Measurements from ENCODE around the gene SFSWAP. TPM values are rescaled to one million over a fixed set of nuclear protein-coding genes. Genes with fewer than 3 reads are reported as not detected.

Gene SFSWAP
- total and polyA plus RNA-seq, 2 of the 13 experiments (the other 11 are each of a cell fraction or from before 2014, with no cell fraction given), result 17.1 to 27.7 TPM

DNA sequence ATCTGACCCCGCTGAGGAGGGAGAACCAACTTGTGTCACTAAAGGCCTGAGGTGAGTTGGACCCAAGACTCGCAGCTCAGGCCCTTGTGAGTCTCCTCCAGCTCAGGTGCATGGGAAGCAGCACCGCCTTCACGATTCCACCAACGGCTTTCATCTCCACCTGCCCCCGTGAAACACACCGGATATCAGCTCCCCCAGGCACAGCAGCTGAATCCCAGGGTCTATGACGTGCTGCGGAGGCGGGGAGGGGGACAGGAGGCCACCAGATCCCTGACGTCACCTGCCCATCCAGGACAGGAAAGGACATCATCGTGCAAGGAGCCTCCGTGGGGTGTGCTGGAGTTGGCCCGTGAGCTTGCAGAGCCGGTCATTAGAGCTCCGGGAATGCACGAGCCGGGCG is 18.5 kb upstream of the SFSWAP start:
- Histone ChIP-seq H3K9ac (ENCODE audit: insufficient read depth, low read depth, low read length) (no peak overlapping the region), H3K4me1 (ENCODE audit: insufficient read depth, low read length) (no peaks in the 10 kb centered on the region), H3K4me2 (ENCODE audit: low read depth, low read length) (no peak overlapping the region), H3K4me3 (replicated peaks in 1 of 3; ENCODE audit: insufficient read depth in 1 of 3, low read depth in 2 of 3, low read length in 3 of 3) (no peak overlapping the region), H3K27me3 (ENCODE audit: control insufficient read depth in 1 of 2, insufficient read depth in 2 of 2, low read length in 2 of 2) (peaks cover 2 to 46% of the 10 kb centered on the region in 2 experiments; a peak in 2 of 5 replicates), H4K20me1 (ENCODE audit: insufficient read depth, low read length) (no peaks in the 10 kb centered on the region), H2AFZ (ENCODE audit: low read length) (no peak overlapping the region), H3K79me2 (ENCODE audit: insufficient read depth, low read length) (no peaks in the 10 kb centered on the region), H3K27ac (ENCODE audit: extremely low read length, insufficient read depth, low read length) (no peak overlapping the region), H3K9me3 (ENCODE audit: low read length) (no peaks in the 10 kb centered on the region), H3K36me3 (replicated peaks in 1 of 2; ENCODE audit: control insufficient read depth in 1 of 2, insufficient read depth in 2 of 2, low read length in 2 of 2) (no peaks in the 10 kb centered on the region)
- TF ChIP-seq ZNF691 (CRISPR knock-in tag; IDR thresholded peaks at IDR 0.05; ENCODE audit: borderline replicate concordance, low read depth) (no peak), ZFP82 (CRISPR knock-in tag; IDR thresholded peaks at IDR 0.05; ENCODE audit: borderline replicate concordance) (no peak), CREB1 (IDR thresholded peaks at IDR 0.05) (peak; percentile 63), CREB1 (CRISPR knock-in tag; IDR thresholded peaks at IDR 0.05) (no peak), ZNF256 (CRISPR knock-in tag; conservative IDR thresholded peaks at IDR 0.05) (no peak), MTF2 (CRISPR knock-in tag; IDR thresholded peaks at IDR 0.05; ENCODE audit: borderline replicate concordance) (no peak), ZNF552 (CRISPR knock-in tag; IDR thresholded peaks at IDR 0.05; ENCODE audit: borderline replicate concordance) (no peak), SIX4 (CRISPR knock-in tag; IDR thresholded peaks at IDR 0.05) (no peak)
- in situ Hi-C loops (cut with HindIII; ENCODE audit: extremely low pct_ligation_motif_present, low pct_unique_long_range_greater_than_20kb) (no loop called here), intact Hi-C loops (cut with micrococcal nuclease; ENCODE audit: unreplicated experiment) (no loop called here)
- FAIRE-seq (no peak), DNase-seq (ENCODE audit: low spot score) (no peak), ATAC-seq (no peak)
- ChIA-PET POLR2A (no interaction called here), CTCF (ENCODE audit: low intra/inter-chr PET ratio, low total read pairs) (no interaction called here)
- WGBS (ENCODE audit: low lambda C conversion rate), result 14% methylated on average over 9 of the region's 19 CpGs
- BruUV-seq (replicated peaks), result no TSS peak

GRCh38 chr12:131693149-131693548 is 17.7 kb upstream of the SFSWAP start:
- Histone ChIP-seq H3K79me2 (ENCODE audit: insufficient read depth, low read length) (no peaks in the 10 kb centered on the region), H3K9me3 (ENCODE audit: low read length) (no peaks in the 10 kb centered on the region), H3K9ac (ENCODE audit: insufficient read depth, low read depth, low read length) (no peak overlapping the region), H3K4me2 (ENCODE audit: low read depth, low read length) (no peak overlapping the region), H3K36me3 (replicated peaks in 1 of 2; ENCODE audit: control insufficient read depth in 1 of 2, insufficient read depth in 2 of 2, low read length in 2 of 2) (no peaks in the 10 kb centered on the region), H3K4me3 (replicated peaks in 1 of 3; ENCODE audit: insufficient read depth in 1 of 3, low read depth in 2 of 3, low read length in 3 of 3) (no peak overlapping the region), H4K20me1 (ENCODE audit: insufficient read depth, low read length) (no peaks in the 10 kb centered on the region), H3K4me1 (ENCODE audit: insufficient read depth, low read length) (no peaks in the 10 kb centered on the region), H3K27me3 (ENCODE audit: control insufficient read depth in 1 of 2, insufficient read depth in 2 of 2, low read length in 2 of 2) (peaks cover 2 to 50% of the 10 kb centered on the region in 2 experiments; a peak in 2 of 5 replicates), H3K27ac (ENCODE audit: extremely low read length, insufficient read depth, low read length) (no peak overlapping the region), H2AFZ (ENCODE audit: low read length) (no peak overlapping the region)
- FAIRE-seq (no peak), ATAC-seq (no peak), DNase-seq (ENCODE audit: low spot score) (no peak)
- POLR2A ChIA-PET, result no interaction called here
- BruUV-seq (replicated peaks), result no TSS peak
- CTCF ChIA-PET (ENCODE audit: low intra/inter-chr PET ratio, low total read pairs), result no interaction called here
- in situ Hi-C loops (cut with HindIII; ENCODE audit: extremely low pct_ligation_motif_present, low pct_unique_long_range_greater_than_20kb), result no loop called here
- intact Hi-C loops (cut with micrococcal nuclease; ENCODE audit: unreplicated experiment), result no loop called here
- WGBS (ENCODE audit: low lambda C conversion rate), result 23% methylated on average over 9 of the region's 10 CpGs
- TF ChIP-seq CCAR2 (optimal IDR thresholded peaks at IDR 0.05; ENCODE audit: low read depth, low read length), result no peak
- TF ChIP-seq, protein P1, sequence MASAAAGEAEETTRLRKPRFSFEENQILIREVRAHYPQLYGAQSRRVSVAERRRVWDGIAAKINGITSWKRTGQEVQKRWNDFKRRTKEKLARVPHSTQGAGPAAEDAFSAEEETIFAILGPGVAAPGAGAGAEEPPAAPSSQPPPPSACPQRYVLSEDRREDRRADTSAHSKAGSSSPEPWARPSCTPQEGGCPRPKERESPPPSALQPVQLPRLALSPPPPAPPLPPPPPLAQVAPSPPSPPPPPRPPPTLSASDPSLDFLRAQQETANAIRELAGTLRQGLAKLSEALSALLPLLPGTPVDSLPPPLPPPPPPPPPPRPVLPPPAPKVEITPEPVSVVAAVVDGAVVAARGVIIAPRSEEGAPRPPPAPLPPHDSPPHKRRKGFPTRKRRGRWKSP (CRISPR knock-in tag; IDR thresholded peaks at IDR 0.05), result no peak
- TF ChIP-seq ZNF20 (CRISPR knock-in tag; IDR thresholded peaks at IDR 0.05), result no peak
- TF ChIP-seq NFE2L2 (IDR thresholded peaks at IDR 0.05; ENCODE audit: low read length), result no peak
- no peak for TF ChIP-seq HNRNPUL1 (IDR thresholded peaks at IDR 0.05; ENCODE audit: low read depth, low read length)
- no peak for TF ChIP-seq SIX4 (CRISPR knock-in tag; IDR thresholded peaks at IDR 0.05)
- no peak for TF ChIP-seq YEATS4 (CRISPR knock-in tag; IDR thresholded peaks at IDR 0.05; ENCODE audit: borderline replicate concordance)
- TF ChIP-seq ZNF235 (CRISPR knock-in tag; IDR thresholded peaks at IDR 0.05; ENCODE audit: borderline replicate concordance), result no peak
- no peak for TF ChIP-seq FOSL2 (CRISPR knock-in tag; IDR thresholded peaks at IDR 0.05)
- no peak for TF ChIP-seq FOXO4 (CRISPR knock-in tag; conservative IDR thresholded peaks at IDR 0.05)
- TF ChIP-seq ZSCAN21 (CRISPR knock-in tag; IDR thresholded peaks at IDR 0.05; ENCODE audit: borderline replicate concordance), result no peak
